Large intestine (tissue), 12 donors: ENCODE results near the gene XPNPEP1. TPM values are rescaled to one million over a fixed set of nuclear protein-coding genes. Genes with fewer than 3 reads are reported as not detected.

Source experiments
- DNase-seq, 2 donors: peaks; one replicate each; pipeline versions ENCODE4 v3.0.0 to v3.0.0-alpha.2; 2013
- H3K27ac ChIP-seq: one replicate; pipeline ENCODE4 v1.5.1; 2013; ENCODE audit warnings: low read length
- H3K27me3 ChIP-seq: 2 replicates; pipeline ENCODE4 v1.6.1; 2013; ENCODE audit warnings: low read length; ENCODE audit not compliant: control insufficient read depth, insufficient read depth
- H3K36me3 ChIP-seq: 2 replicates; pipeline ENCODE4 v1.6.1; 2013; ENCODE audit warnings: low read length; ENCODE audit not compliant: control insufficient read depth, insufficient read depth
- H3K4me1 ChIP-seq: one replicate; pipeline ENCODE4 v1.6.1; 2013; ENCODE audit warnings: low read length; ENCODE audit not compliant: control insufficient read depth, insufficient read depth
- H3K4me3 ChIP-seq: one replicate; pipeline ENCODE4 v1.5.1; 2013; ENCODE audit warnings: low read length
- H3K9me3 ChIP-seq: one replicate; pipeline ENCODE4 v1.6.1; 2013; ENCODE audit warnings: mild to moderate bottlenecking, low read depth, low read length, moderate library complexity; ENCODE audit not compliant: control insufficient read depth
- WGBS: methylation state at CpG from one replicate; pipeline ENCODE4 v1.1.5; 2013; ENCODE audit warnings: low lambda C conversion rate; ENCODE audit not compliant: insufficient coverage; 5-methylcytosine and 5-hydroxymethylcytosine counted together
- long read RNA-seq, 11 donors: transcript quantifications; one replicate each; lab custom pipeline, GENCODE V29; 2026
- polyA plus RNA-seq: library from polyadenylated mRNA; unstranded; fragments of 120-200 nt; gene quantifications from one replicate; pipeline ENCODE4 v1.2.1, GENCODE V29; 2013

The XPNPEP1 gene
- polyA plus RNA-seq, result 152 TPM
- long read RNA-seq, donor 1, transcript XPNPEP1-218 (21 exons, 2,539 nt), result major isoform, 7 of 25 reads
- long read RNA-seq, donor 1, partial matches to known transcripts, result 15 of 25 reads
- long read RNA-seq, donor 1, other reads (novel, unspliced or antisense), result 0 of 25 reads
- long read RNA-seq, donor 2, transcript XPNPEP1-202 (7 exons, 881 nt), result minor isoform, 5 of 55 reads
- long read RNA-seq, donor 2, transcript XPNPEP1-218 (21 exons, 2,539 nt), result major isoform, 19 of 55 reads
- long read RNA-seq, donor 2, partial matches to known transcripts, result 28 of 55 reads
- long read RNA-seq, donor 2, other reads (novel, unspliced or antisense), result 0 of 55 reads
- long read RNA-seq, donor 3, result 0 reads
- long read RNA-seq, donor 4, partial matches to known transcripts, result 0 of 1 reads
- long read RNA-seq, donor 4, other reads (novel, unspliced or antisense), result 0 of 1 reads
- long read RNA-seq, donor 5, partial matches to known transcripts, result 0 of 3 reads
- long read RNA-seq, donor 5, other reads (novel, unspliced or antisense), result 0 of 3 reads
- long read RNA-seq, donor 6, transcript XPNPEP1-218 (21 exons, 2,539 nt), result major isoform, 18 of 28 reads
- long read RNA-seq, donor 6, partial matches to known transcripts, result 5 of 28 reads
- long read RNA-seq, donor 6, other reads (novel, unspliced or antisense), result 0 of 28 reads
- long read RNA-seq, donor 7, partial matches to known transcripts, result 0 of 4 reads
- long read RNA-seq, donor 7, other reads (novel, unspliced or antisense), result 0 of 4 reads
- long read RNA-seq, donor 8, transcript XPNPEP1-218 (21 exons, 2,539 nt), result major isoform, 14 of 57 reads
- long read RNA-seq, donor 8, transcript XPNPEP1-202 (7 exons, 881 nt), result minor isoform, 10 of 57 reads
- long read RNA-seq, donor 8, partial matches to known transcripts, result 32 of 57 reads
- long read RNA-seq, donor 8, other reads (novel, unspliced or antisense), result 0 of 57 reads
- long read RNA-seq, donor 9, transcript XPNPEP1-218 (21 exons, 2,539 nt), result major isoform, 11 of 28 reads
- long read RNA-seq, donor 9, partial matches to known transcripts, result 12 of 28 reads
- long read RNA-seq, donor 9, other reads (novel, unspliced or antisense), result 0 of 28 reads
- long read RNA-seq, donor 10, transcript XPNPEP1-218 (21 exons, 2,539 nt), result major isoform, 19 of 40 reads
- long read RNA-seq, donor 10, partial matches to known transcripts, result 15 of 40 reads
- long read RNA-seq, donor 10, other reads (novel, unspliced or antisense), result 0 of 40 reads
- long read RNA-seq, donor 11, transcript XPNPEP1-218 (21 exons, 2,539 nt), result major isoform, 16 of 17 reads
- long read RNA-seq, donor 11, partial matches to known transcripts, result 0 of 17 reads
- long read RNA-seq, donor 11, other reads (novel, unspliced or antisense), result 0 of 17 reads

DNA sequence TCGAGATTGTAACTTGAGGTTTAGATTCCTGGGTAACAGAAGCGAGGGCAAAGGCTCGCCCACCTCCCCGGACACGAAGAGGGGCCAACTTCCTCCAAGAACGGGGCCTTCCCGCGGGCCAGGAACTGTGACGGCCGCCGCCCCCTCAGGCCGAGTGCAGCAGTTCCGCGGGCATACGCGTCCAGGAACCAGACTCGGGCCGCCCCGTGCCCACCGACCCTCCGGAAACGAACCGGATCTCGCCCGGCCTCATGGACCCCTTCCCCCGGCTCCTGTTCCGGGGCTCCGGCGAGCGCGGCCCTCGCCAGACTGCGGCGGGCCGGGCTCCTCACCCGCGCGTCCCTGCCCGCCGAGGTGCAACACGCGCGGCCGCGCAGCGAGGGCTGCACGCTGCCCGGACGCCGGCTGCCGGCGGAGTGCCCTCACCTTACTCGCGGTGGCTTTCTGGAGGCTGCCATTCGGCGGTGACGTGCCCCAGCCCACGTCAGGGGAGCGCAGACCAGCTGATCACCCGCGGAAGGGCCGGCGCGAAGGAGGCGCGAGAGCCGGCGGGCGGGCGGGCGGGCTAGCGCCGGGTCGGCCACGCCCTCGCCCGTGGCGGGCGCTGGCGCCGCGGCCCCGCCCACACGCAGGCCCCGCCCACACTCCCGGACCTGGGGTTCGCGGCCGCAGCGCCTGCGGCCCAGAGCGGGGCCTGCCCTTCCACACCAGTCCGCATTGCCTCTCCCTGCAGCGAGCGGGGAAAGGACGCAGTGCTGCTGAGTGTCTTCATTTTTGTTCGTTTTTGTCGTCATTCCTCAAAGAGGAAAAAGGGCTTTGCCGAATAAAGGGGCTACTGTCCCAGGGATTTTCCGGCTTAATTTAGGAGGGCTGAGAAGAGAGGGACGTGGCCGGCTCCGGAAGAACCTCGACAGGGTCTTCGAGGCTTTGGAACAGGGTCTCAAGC, at the start of gene XPNPEP1:
Gene XPNPEP1, minus strand, starts transcription at position 536 of the 946 bp plus-strand sequence. Its CDS starts 78 bp downstream, at position 458.
- peak; percentile 92 for DNase-seq
- H3K36me3 ChIP-seq, result no peaks in the 10 kb centered on the region
- peak within 1 kb of the TSS; percentile 96 for H3K27ac ChIP-seq
- no CpG with 5 or more reads among the region's 105 CpGs for WGBS
- H3K4me3 ChIP-seq, result peak within 1 kb of the TSS; percentile 90
- peaks cover 16% of the 10 kb centered on the region for H3K4me1 ChIP-seq
- no peaks in the 10 kb centered on the region for H3K9me3 ChIP-seq
- H3K27me3 ChIP-seq, result no peaks in the 10 kb centered on the region

DNA sequence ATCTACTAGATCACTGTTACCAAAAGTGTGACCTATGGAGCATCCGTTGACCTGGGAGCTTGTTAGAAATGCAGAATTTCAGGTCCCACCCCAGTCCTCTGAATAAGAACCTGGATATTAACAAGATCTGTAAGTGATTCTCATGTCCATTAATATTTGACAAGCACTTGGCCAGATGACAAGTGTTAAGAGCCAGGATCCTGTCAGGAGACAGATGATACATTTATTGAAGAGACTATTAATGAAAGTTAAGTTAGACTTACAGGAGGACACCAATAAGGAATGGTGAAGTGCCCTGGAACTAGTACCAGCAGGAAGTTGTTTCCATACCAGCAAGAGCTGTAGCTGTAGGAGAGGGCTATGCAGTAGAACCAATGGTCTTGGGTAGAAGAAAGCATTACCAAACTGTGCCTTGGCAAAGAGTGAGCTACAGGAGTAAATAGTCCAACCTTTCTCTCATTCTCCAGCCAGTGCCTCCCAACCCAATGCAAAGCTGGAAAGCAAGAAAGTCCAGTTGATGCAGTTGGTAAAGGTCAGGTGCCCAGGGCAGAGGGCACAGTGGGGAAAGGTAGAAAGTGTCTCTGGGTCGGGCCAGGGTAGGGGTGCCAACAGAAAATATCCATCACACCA, 49.2 kb upstream of the XPNPEP1 start:
- no CpG with 5 or more reads among the region's 2 CpGs for WGBS
- no peak for DNase-seq
- Histone ChIP-seq H3K27me3 (no peaks in the 10 kb centered on the region), H3K36me3 (no peaks in the 10 kb centered on the region), H3K4me1 (peaks cover 71% of the 10 kb centered on the region), H3K27ac (peak overlapping the region; percentile 69), H3K9me3 (no peaks in the 10 kb centered on the region), H3K4me3 (no peak overlapping the region)

- Histone ChIP-seq H3K9me3 (no peaks in the 10 kb centered on the region), H3K4me3 (no peak overlapping the region), H3K4me1 (peaks cover 72% of the 10 kb centered on the region), H3K36me3 (no peaks in the 10 kb centered on the region), H3K27ac (peak overlapping the region; percentile 69), H3K27me3 (no peaks in the 10 kb centered on the region)
- no CpG with 5 or more reads among the region's 3 CpGs for WGBS
- no peak for DNase-seq
Observed at GRCh38 chr10:109971634-109972033, 48.3 kb upstream of the XPNPEP1 start.

- DNase-seq, result peak in 1 of 2 donors; percentile 47
- Histone ChIP-seq H3K27ac (peak overlapping the region; percentile 84), H3K4me3 (no peak overlapping the region), H3K27me3 (no peaks in the 10 kb centered on the region), H3K9me3 (no peaks in the 10 kb centered on the region), H3K36me3 (no peaks in the 10 kb centered on the region), H3K4me1 (peaks cover 66% of the 10 kb centered on the region)
- 80% methylated on average over 1 of the region's 8 CpGs for WGBS
Observed at GRCh38 chr10:109969760-109970346, 46.5 kb upstream of the XPNPEP1 start.

DNA sequence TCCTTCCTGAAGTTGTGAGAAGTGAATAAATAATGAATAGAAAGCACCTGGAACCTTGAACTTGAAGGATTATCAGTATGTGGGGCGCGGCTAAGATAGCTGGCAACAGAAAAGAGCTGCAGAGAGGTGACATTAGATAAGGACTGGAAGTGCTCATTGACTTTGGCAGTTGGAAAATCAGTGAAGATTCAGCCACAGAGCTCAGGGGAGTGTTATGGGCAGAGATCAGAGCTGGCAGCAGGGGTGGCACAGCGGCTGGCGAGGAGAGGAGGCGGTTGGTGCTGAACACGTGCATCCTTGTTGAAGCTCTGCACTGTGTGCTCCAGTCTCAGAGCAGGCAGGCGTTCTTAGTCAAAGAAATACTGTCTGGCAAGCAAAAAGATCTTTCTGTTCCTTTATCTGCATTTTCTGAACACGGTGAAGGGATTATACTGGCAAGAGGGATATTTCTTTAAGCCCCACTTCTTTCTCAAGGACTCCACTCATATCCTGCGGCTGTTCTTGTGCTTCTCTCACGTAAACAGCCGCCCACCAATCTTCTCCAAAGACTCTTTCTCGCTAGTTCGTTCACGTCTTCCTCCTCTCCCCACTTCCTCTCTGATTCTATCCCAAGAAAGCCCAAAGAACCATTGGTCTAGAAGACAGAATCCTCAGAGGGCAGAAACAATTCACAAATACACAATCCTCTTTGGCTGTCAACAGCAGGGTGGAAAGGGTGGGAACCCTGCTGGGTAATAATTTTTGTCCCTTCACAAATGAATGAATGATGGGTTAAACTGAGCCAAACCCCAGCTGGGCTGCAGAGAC, 45.8 kb upstream of the XPNPEP1 start:
- Histone ChIP-seq H3K9me3 (no peaks in the 10 kb centered on the region), H3K27me3 (no peaks in the 10 kb centered on the region), H3K36me3 (no peaks in the 10 kb centered on the region), H3K27ac (peak overlapping the region; percentile 84), H3K4me1 (peaks cover 66% of the 10 kb centered on the region), H3K4me3 (no peak overlapping the region)
- no CpG with 5 or more reads among the region's 14 CpGs for WGBS
- DNase-seq, result peak; percentile 74 to 92

DNA sequence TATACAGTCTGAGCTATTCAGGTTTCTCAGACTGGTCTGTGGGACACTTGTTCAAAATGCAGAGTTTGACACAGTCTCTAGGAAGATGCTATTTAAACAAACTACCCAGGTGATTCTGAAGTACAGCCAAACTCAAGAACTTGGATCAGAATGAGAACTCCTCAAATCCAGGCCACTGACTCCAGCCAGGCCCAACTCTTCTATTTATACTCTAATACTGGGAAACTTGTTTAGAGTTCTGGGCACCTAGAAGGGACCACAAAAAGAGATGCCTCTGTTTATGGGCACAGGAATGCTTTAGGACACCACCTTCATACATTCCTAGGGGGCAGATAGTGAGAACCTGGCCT, 44.4 kb upstream of the XPNPEP1 start:
- H3K27ac ChIP-seq, result peak overlapping the region; percentile 84
- no peaks in the 10 kb centered on the region for H3K27me3 ChIP-seq
- no peak overlapping the region for H3K4me3 ChIP-seq
- H3K9me3 ChIP-seq, result no peaks in the 10 kb centered on the region
- no peak for DNase-seq
- H3K36me3 ChIP-seq, result no peaks in the 10 kb centered on the region
- peaks cover 57% of the 10 kb centered on the region for H3K4me1 ChIP-seq

GRCh38 chr10:109966961-109967738, 43.8 kb upstream of the XPNPEP1 start:
- Histone ChIP-seq H3K4me1 (peaks cover 56% of the 10 kb centered on the region), H3K27ac (peak overlapping the region; percentile 84), H3K9me3 (no peaks in the 10 kb centered on the region), H3K27me3 (no peaks in the 10 kb centered on the region), H3K4me3 (no peak overlapping the region), H3K36me3 (no peaks in the 10 kb centered on the region)
- no CpG with 5 or more reads among the region's 9 CpGs for WGBS
- DNase-seq, result peak; percentile 56 to 78

GRCh38 chr10:109964318-109964717, 41.0 kb upstream of the XPNPEP1 start:
- 97% methylated on average over 7 of the region's 10 CpGs for WGBS
- Histone ChIP-seq H3K27me3 (no peaks in the 10 kb centered on the region), H3K9me3 (no peaks in the 10 kb centered on the region), H3K27ac (no peak overlapping the region), H3K4me1 (peaks cover 46% of the 10 kb centered on the region), H3K4me3 (no peak overlapping the region), H3K36me3 (no peaks in the 10 kb centered on the region)
- DNase-seq, result no peak
